GM23338 (cell line): ENCODE data around the gene MMP15. TPM values are rescaled to one million over a fixed set of nuclear protein-coding genes. Genes with fewer than 3 reads are reported as not detected.

ENCODE experiments used
- ATAC-seq: fragments of 200-7000 bp; cut with Tn5 transposase; 3 replicates; pipeline ENCODE4 v1.9.1; 2020
- DNase-seq: peaks from one replicate; pipeline ENCODE4 v3.0.0-alpha.2; 2015; ENCODE audit warnings: low spot score
- H2AFZ ChIP-seq: fragments of 200-600 bp; sonication (generic); 2 replicates; pipeline ENCODE4 v1.8.0; 2016; ENCODE audit warnings: antibody characterized with exemption, mild to moderate bottlenecking, moderate library complexity
- H3F3A ChIP-seq: fragments of 200-600 bp; sonication (generic); replicated peaks from 2 replicates; pipeline ENCODE4 v1.8.0; 2017; ENCODE audit warnings: antibody characterized with exemption, mixed run types, low read depth
- H3K27ac ChIP-seq: fragments of 200-600 bp; sonication (generic); 2 replicates; pipeline ENCODE4 v1.6.1; 2016; ENCODE audit warnings: low read depth
- H3K27me3 ChIP-seq: fragments of 200-600 bp; sonication (generic); 2 replicates; pipeline ENCODE4 v1.8.0; 2016; ENCODE audit warnings: mild to moderate bottlenecking, mixed run types, moderate library complexity; ENCODE audit not compliant: insufficient read depth
- H3K36me3 ChIP-seq: fragments of 200-600 bp; sonication (generic); 2 replicates; pipeline ENCODE4 v1.8.0; 2016; ENCODE audit warnings: mild to moderate bottlenecking; ENCODE audit not compliant: insufficient read depth
- H3K4me1 ChIP-seq: fragments of 200-600 bp; sonication (generic); 2 replicates; pipeline ENCODE4 v1.8.0; 2016; ENCODE audit warnings: mild to moderate bottlenecking, moderate library complexity; ENCODE audit not compliant: insufficient read depth
- H3K4me2 ChIP-seq: fragments of 200-600 bp; sonication (generic); 2 replicates; pipeline ENCODE4 v1.7.1; 2017; ENCODE audit warnings: mixed run types
- H3K4me3 ChIP-seq: fragments of 200-600 bp; sonication (generic); 2 replicates; pipeline ENCODE4 v1.6.1; 2016; ENCODE audit warnings: mixed run types
- H3K79me2 ChIP-seq: fragments of 200-600 bp; sonication (generic); replicated peaks from 2 replicates; pipeline ENCODE4 v1.8.0; 2017; ENCODE audit warnings: mild to moderate bottlenecking; ENCODE audit not compliant: insufficient read depth
- H3K9me2 ChIP-seq: fragments of 200-600 bp; sonication (generic); 2 replicates; pipeline ENCODE4 v1.8.0; 2017; ENCODE audit not compliant: insufficient read depth
- H4K20me1 ChIP-seq: fragments of 200-600 bp; sonication (generic); replicated peaks from 2 replicates; pipeline ENCODE4 v1.8.0; 2017; ENCODE audit warnings: mild to moderate bottlenecking; ENCODE audit not compliant: insufficient read depth
- H3K27ac Mint-ChIP-seq: 2 replicates; pipeline ENCODE4 v1.8.0; 2020; ENCODE audit warnings: inconsistent platforms, mild to moderate bottlenecking, moderate library complexity, mixed read lengths
- H3K27me3 Mint-ChIP-seq: 3 replicates; pipeline ENCODE4 v1.8.0; 2022; ENCODE audit warnings: low read depth, mild to moderate bottlenecking, moderate library complexity, mixed read lengths, inconsistent platforms; ENCODE audit not compliant: insufficient read depth, poor library complexity
- H3K36me3 Mint-ChIP-seq: 3 replicates; pipeline ENCODE4 v1.8.0; 2021; ENCODE audit warnings: low read depth, mild to moderate bottlenecking, inconsistent platforms, moderate library complexity, mixed read lengths
- H3K4me1 Mint-ChIP-seq: 3 replicates; pipeline ENCODE4 v1.8.0; 2020; ENCODE audit warnings: mild to moderate bottlenecking, inconsistent platforms, mixed read lengths
- H3K4me3 Mint-ChIP-seq: 3 replicates; pipeline ENCODE4 v1.8.0; 2021; ENCODE audit warnings: moderate library complexity, mild to moderate bottlenecking, inconsistent platforms, mixed read lengths
- H3K9me3 Mint-ChIP-seq: 3 replicates; pipeline ENCODE4 v1.8.0; 2020; ENCODE audit warnings: moderate library complexity, mild to moderate bottlenecking, inconsistent platforms, mixed read lengths
- CREB1 ChIP-seq: fragments of 250-450 bp; sonication (Bioruptor Pico); IDR thresholded peaks from 2 replicates; pipeline ENCODE4 v1.5.0; 2020; ENCODE audit warnings: low read depth, mild to moderate bottlenecking, moderate library complexity
- CTCF ChIP-seq, 2 experiments: fragments of 200-600 bp in 1 of 2; sonication (generic) in 1 of 2; conservative IDR thresholded peaks; 2 replicates each; pipeline versions ENCODE4 v1.5.1 to v1.6.1; 2016 to 2017; ENCODE audit warnings: antibody characterized with exemption in 2 of 2, low read depth in 2 of 2, mild to moderate bottlenecking in 2 of 2, moderate library complexity in 1 of 2
- ETS1 ChIP-seq: IDR thresholded peaks from 2 replicates; pipeline ENCODE4 v1.6.1; 2016; ENCODE audit warnings: antibody characterized with exemption
- EZH2 ChIP-seq: fragments of 200-600 bp; sonication (generic); IDR thresholded peaks from one replicate; pipeline ENCODE4 v1.8.0; 2017; ENCODE audit warnings: antibody characterized with exemption, mild to moderate bottlenecking, low read depth; ENCODE audit not compliant: unreplicated experiment
- EZH2phosphoT487 ChIP-seq: fragments of 200-600 bp; sonication (generic); IDR thresholded peaks from one replicate; pipeline ENCODE4 v1.8.1; 2018; ENCODE audit warnings: antibody characterized with exemption; ENCODE audit not compliant: unreplicated experiment
- JUNB ChIP-seq: IDR thresholded peaks from one replicate; pipeline ENCODE4 v1.6.1; 2016; ENCODE audit warnings: antibody characterized with exemption; ENCODE audit not compliant: unreplicated experiment
- NANOG ChIP-seq: IDR thresholded peaks from 2 replicates; pipeline ENCODE4 v1.6.1; 2016; ENCODE audit warnings: antibody characterized with exemption, borderline replicate concordance
- POLR2AphosphoS5 ChIP-seq: IDR thresholded peaks from 2 replicates; pipeline ENCODE4 v1.6.1; 2016; ENCODE audit warnings: antibody characterized with exemption, low read depth
- REST ChIP-seq: IDR thresholded peaks from one replicate; pipeline ENCODE4 v1.6.1; 2018; ENCODE audit warnings: antibody characterized with exemption; ENCODE audit not compliant: unreplicated experiment
- STAT1 ChIP-seq: IDR thresholded peaks from one replicate; pipeline ENCODE4 v1.6.1; 2016; ENCODE audit warnings: antibody characterized with exemption; ENCODE audit not compliant: unreplicated experiment
- ZNF114 ChIP-seq: fragments of 250-450 bp; sonication (Bioruptor Pico); IDR thresholded peaks from 2 replicates; pipeline ENCODE4 v1.5.0; 2020; ENCODE audit warnings: mild to moderate bottlenecking, moderate library complexity
- ZNF331 ChIP-seq: fragments of 250-450 bp; sonication (Bioruptor Pico); IDR thresholded peaks from 2 replicates; pipeline ENCODE4 v1.5.0; 2020; ENCODE audit warnings: low read depth, mild to moderate bottlenecking, moderate library complexity
- polyA plus RNA-seq: library from polyadenylated mRNA; unstranded; fragments of >200 nt; fragmentation: Nextera tagmentation; extraction: Ambion mirVana; gene quantifications from 2 replicates; pipeline ENCODE4 v1.2.1, GENCODE V29; 2016
- total RNA-seq: library from RNA; depleted of rRNA; stranded (reverse); fragments of >200 nt; shearing (Covaris generic); gene quantifications from 2 replicates; pipeline ENCODE4 v1.2.3, GENCODE V29; 2014

The MMP15 gene
- total and polyA plus RNA-seq, 2 experiments from 2014 or later: 10.9 to 79.1 TPM

GRCh38 chr16:58011652-58012051 is 13.9 kb upstream of the MMP15 start (continued):
- TF ChIP-seq ETS1 (no peak), EZH2 (no peak), JUNB (no peak), EZH2phosphoT487 (no peak), CTCF (conservative IDR thresholded peaks at IDR 0.05; ENCODE audit: low read depth in 2 of 2) (no peak)

GRCh38 chr16:58012481-58012880 is 13.1 kb upstream of the MMP15 start:
- no peaks in the 10 kb centered on the region for H3F3A ChIP-seq
- H3K36me3 ChIP-seq: no peaks in the 10 kb centered on the region
- DNase-seq: no peak
- peaks cover 6% of the 10 kb centered on the region; the same call in 1 of the 2 replicates for H3K4me1 ChIP-seq
- no peak for TF ChIP-seq EZH2
- no peak for TF ChIP-seq NANOG
- TF ChIP-seq CTCF (conservative IDR thresholded peaks at IDR 0.05; ENCODE audit: low read depth in 2 of 2): no peak
- no peak for TF ChIP-seq REST
- TF ChIP-seq STAT1: no peak
- no peak for TF ChIP-seq ZNF114 (CRISPR knock-in tag)
- no peak for TF ChIP-seq EZH2phosphoT487
- no peak for TF ChIP-seq JUNB
- no peak for TF ChIP-seq ZNF331 (CRISPR knock-in tag)
- no peak for TF ChIP-seq CREB1
- TF ChIP-seq POLR2AphosphoS5: no peak
- Mint-ChIP-seq H3K4me1 (peaks cover 19% of the 10 kb centered on the region), H3K27ac (no peak overlapping the region), H3K4me3 (no peak overlapping the region), H3K9me3 (no peaks in the 10 kb centered on the region), H3K36me3 (peaks cover 22% of the 10 kb centered on the region), H3K27me3 (no peaks in the 10 kb centered on the region)
- H3K27me3 ChIP-seq: no peaks in the 10 kb centered on the region
- H3K79me2 ChIP-seq: peaks cover 7% of the 10 kb centered on the region; the same call in 1 of the 2 replicates
- H3K4me3 ChIP-seq: no peak overlapping the region
- H4K20me1 ChIP-seq: 0 out of 2 replicates have a peak, but pooled peaks cover 8% of the 10 kb centered on the region
- H2AFZ ChIP-seq: no peak overlapping the region
- ATAC-seq: peak; percentile 40; the same call in 2 of the 3 replicates
- no peak overlapping the region for H3K27ac ChIP-seq
- H3K9me2 ChIP-seq: no peaks in the 10 kb centered on the region
- no peak overlapping the region for H3K4me2 ChIP-seq
